T-helper 2 cell treated with Interferon-gamma antibody and Interleukin-4, amounts not matched to agents 5 μg/mL and 100 μg/mL, for 36 hours (primary cell): ENCODE results near the gene NNT.

ENCODE experiments used
- DNase-seq: peaks from one replicate; pipeline ENCODE4 v3.0.0; 2021; ENCODE audit warnings: low spot score
- H3K27ac Mint-ChIP-seq: one replicate; pipeline ENCODE4 v1.8.0; 2021; ENCODE audit warnings: mild to moderate bottlenecking, mixed read lengths
- H3K27me3 Mint-ChIP-seq: one replicate; pipeline ENCODE4 v1.8.0; 2021; ENCODE audit warnings: low read depth, mixed read lengths
- H3K36me3 Mint-ChIP-seq: one replicate; pipeline ENCODE4 v1.8.0; 2021; ENCODE audit warnings: low read depth, mixed read lengths
- H3K4me1 Mint-ChIP-seq: one replicate; pipeline ENCODE4 v1.8.0; 2021; ENCODE audit warnings: low read depth, mixed read lengths
- H3K4me3 Mint-ChIP-seq: one replicate; pipeline ENCODE4 v1.8.0; 2022; ENCODE audit warnings: mild to moderate bottlenecking, moderate library complexity, mixed read lengths
- H3K9me3 Mint-ChIP-seq: one replicate; pipeline ENCODE4 v1.8.0; 2021; ENCODE audit warnings: mixed read lengths

Gene NNT

GRCh38 chr5:43622074-43622473, 19.1 kb downstream of the NNT start:
- Mint-ChIP-seq H3K4me3 (no peak overlapping the region), H3K27ac (no peak overlapping the region), H3K4me1 (no peaks in the 10 kb centered on the region), H3K27me3 (no peaks in the 10 kb centered on the region), H3K36me3 (peaks cover 41% of the 10 kb centered on the region), H3K9me3 (no peaks in the 10 kb centered on the region)
- DNase-seq: no peak

- peaks cover 35% of the 10 kb centered on the region for H3K36me3 Mint-ChIP-seq
- no peaks in the 10 kb centered on the region for H3K9me3 Mint-ChIP-seq
- no peak for DNase-seq
- no peak overlapping the region for H3K27ac Mint-ChIP-seq
- no peak overlapping the region for H3K4me3 Mint-ChIP-seq
- no peaks in the 10 kb centered on the region for H3K27me3 Mint-ChIP-seq
- no peaks in the 10 kb centered on the region for H3K4me1 Mint-ChIP-seq
Observed at GRCh38 chr5:43623048-43623680, 20.2 kb downstream of the NNT start.

GRCh38 chr5:43627028-43627427, 24.0 kb downstream of the NNT start:
- peaks cover 34% of the 10 kb centered on the region for H3K36me3 Mint-ChIP-seq
- no peak overlapping the region for H3K4me3 Mint-ChIP-seq
- no peak overlapping the region for H3K27ac Mint-ChIP-seq
- no peak for DNase-seq
- peaks cover 8% of the 10 kb centered on the region for H3K4me1 Mint-ChIP-seq
- H3K9me3 Mint-ChIP-seq: no peaks in the 10 kb centered on the region
- no peaks in the 10 kb centered on the region for H3K27me3 Mint-ChIP-seq

GRCh38 chr5:43631182-43631910, 28.4 kb downstream of the NNT start:
- Mint-ChIP-seq H3K4me1 (peaks cover 8% of the 10 kb centered on the region), H3K27ac (no peak overlapping the region), H3K9me3 (no peaks in the 10 kb centered on the region), H3K36me3 (peaks cover 36% of the 10 kb centered on the region), H3K4me3 (no peak overlapping the region), H3K27me3 (no peaks in the 10 kb centered on the region)
- DNase-seq: peak; percentile 13

- Mint-ChIP-seq H3K27me3 (no peaks in the 10 kb centered on the region), H3K27ac (no peak overlapping the region), H3K4me1 (peaks cover 11% of the 10 kb centered on the region), H3K9me3 (no peaks in the 10 kb centered on the region), H3K4me3 (no peak overlapping the region), H3K36me3 (peaks cover 32% of the 10 kb centered on the region)
- DNase-seq: no peak
Observed at GRCh38 chr5:43634621-43635020, 31.6 kb downstream of the NNT start.

GRCh38 chr5:43635374-43635773, 32.4 kb downstream of the NNT start:
- no peaks in the 10 kb centered on the region for H3K27me3 Mint-ChIP-seq
- no peak overlapping the region for H3K27ac Mint-ChIP-seq
- H3K4me1 Mint-ChIP-seq: peaks cover 11% of the 10 kb centered on the region
- no peak overlapping the region for H3K4me3 Mint-ChIP-seq
- no peaks in the 10 kb centered on the region for H3K9me3 Mint-ChIP-seq
- no peak for DNase-seq
- H3K36me3 Mint-ChIP-seq: peaks cover 31% of the 10 kb centered on the region

- DNase-seq: no peak
- Mint-ChIP-seq H3K36me3 (peaks cover 33% of the 10 kb centered on the region), H3K27ac (no peak overlapping the region), H3K4me3 (no peak overlapping the region), H3K4me1 (peaks cover 6% of the 10 kb centered on the region), H3K27me3 (no peaks in the 10 kb centered on the region), H3K9me3 (no peaks in the 10 kb centered on the region)
Observed at GRCh38 chr5:43636076-43636475, 33.1 kb downstream of the NNT start.

GRCh38 chr5:43637416-43637815, 34.4 kb downstream of the NNT start:
- no peak for DNase-seq
- Mint-ChIP-seq H3K4me1 (peaks cover 3% of the 10 kb centered on the region), H3K27me3 (no peaks in the 10 kb centered on the region), H3K36me3 (peaks cover 26% of the 10 kb centered on the region), H3K27ac (no peak overlapping the region), H3K4me3 (no peak overlapping the region), H3K9me3 (no peaks in the 10 kb centered on the region)

GRCh38 chr5:43638107-43638506, 35.1 kb downstream of the NNT start:
- Mint-ChIP-seq H3K27ac (no peak overlapping the region), H3K27me3 (no peaks in the 10 kb centered on the region), H3K4me3 (no peak overlapping the region), H3K9me3 (no peaks in the 10 kb centered on the region), H3K36me3 (peaks cover 27% of the 10 kb centered on the region), H3K4me1 (peaks cover 3% of the 10 kb centered on the region)
- DNase-seq: no peak

GRCh38 chr5:43638546-43638945, 35.6 kb downstream of the NNT start:
- Mint-ChIP-seq H3K27ac (no peak overlapping the region), H3K36me3 (peaks cover 24% of the 10 kb centered on the region), H3K27me3 (no peaks in the 10 kb centered on the region), H3K4me1 (peaks cover 3% of the 10 kb centered on the region), H3K4me3 (no peak overlapping the region), H3K9me3 (no peaks in the 10 kb centered on the region)
- DNase-seq: no peak

GRCh38 chr5:43639566-43639965, 36.6 kb downstream of the NNT start:
- H3K27ac Mint-ChIP-seq: no peak overlapping the region
- no peak overlapping the region for H3K4me3 Mint-ChIP-seq

GRCh38 chr5:43642428-43642827, 39.4 kb downstream of the NNT start:
- DNase-seq: no peak
- peaks cover 25% of the 10 kb centered on the region for H3K36me3 Mint-ChIP-seq
- peaks cover 3% of the 10 kb centered on the region for H3K4me1 Mint-ChIP-seq
- H3K4me3 Mint-ChIP-seq: no peak overlapping the region
- no peak overlapping the region for H3K27ac Mint-ChIP-seq
- H3K9me3 Mint-ChIP-seq: no peaks in the 10 kb centered on the region
- no peaks in the 10 kb centered on the region for H3K27me3 Mint-ChIP-seq

More at GRCh38 chr5:43639566-43639965, 36.6 kb downstream of the NNT start:
- DNase-seq: no peak
- Mint-ChIP-seq H3K27me3 (no peaks in the 10 kb centered on the region), H3K36me3 (peaks cover 23% of the 10 kb centered on the region), H3K4me1 (peaks cover 3% of the 10 kb centered on the region), H3K9me3 (no peaks in the 10 kb centered on the region)

GRCh38 chr5:43643327-43643726, 40.3 kb downstream of the NNT start:
- Mint-ChIP-seq H3K4me3 (no peak overlapping the region), H3K36me3 (peaks cover 31% of the 10 kb centered on the region), H3K4me1 (no peaks in the 10 kb centered on the region), H3K27me3 (no peaks in the 10 kb centered on the region), H3K27ac (no peak overlapping the region), H3K9me3 (no peaks in the 10 kb centered on the region)
- DNase-seq: no peak

GRCh38 chr5:43643750-43644149, 40.8 kb downstream of the NNT start:
- Mint-ChIP-seq H3K36me3 (peaks cover 36% of the 10 kb centered on the region), H3K27ac (no peak overlapping the region), H3K9me3 (no peaks in the 10 kb centered on the region), H3K4me3 (no peak overlapping the region), H3K4me1 (no peaks in the 10 kb centered on the region), H3K27me3 (no peaks in the 10 kb centered on the region)
- no peak for DNase-seq

GRCh38 chr5:43646992-43647391, 44.0 kb downstream of the NNT start:
- H3K27me3 Mint-ChIP-seq: no peaks in the 10 kb centered on the region
- no peaks in the 10 kb centered on the region for H3K9me3 Mint-ChIP-seq
- no peak overlapping the region for H3K4me3 Mint-ChIP-seq
- no peak for DNase-seq
- no peak overlapping the region for H3K27ac Mint-ChIP-seq
- H3K36me3 Mint-ChIP-seq: peaks cover 49% of the 10 kb centered on the region
- H3K4me1 Mint-ChIP-seq: no peaks in the 10 kb centered on the region
